Measurements from ENCODE around the gene HNRNPDL.

Gene HNRNPDL

DNA sequence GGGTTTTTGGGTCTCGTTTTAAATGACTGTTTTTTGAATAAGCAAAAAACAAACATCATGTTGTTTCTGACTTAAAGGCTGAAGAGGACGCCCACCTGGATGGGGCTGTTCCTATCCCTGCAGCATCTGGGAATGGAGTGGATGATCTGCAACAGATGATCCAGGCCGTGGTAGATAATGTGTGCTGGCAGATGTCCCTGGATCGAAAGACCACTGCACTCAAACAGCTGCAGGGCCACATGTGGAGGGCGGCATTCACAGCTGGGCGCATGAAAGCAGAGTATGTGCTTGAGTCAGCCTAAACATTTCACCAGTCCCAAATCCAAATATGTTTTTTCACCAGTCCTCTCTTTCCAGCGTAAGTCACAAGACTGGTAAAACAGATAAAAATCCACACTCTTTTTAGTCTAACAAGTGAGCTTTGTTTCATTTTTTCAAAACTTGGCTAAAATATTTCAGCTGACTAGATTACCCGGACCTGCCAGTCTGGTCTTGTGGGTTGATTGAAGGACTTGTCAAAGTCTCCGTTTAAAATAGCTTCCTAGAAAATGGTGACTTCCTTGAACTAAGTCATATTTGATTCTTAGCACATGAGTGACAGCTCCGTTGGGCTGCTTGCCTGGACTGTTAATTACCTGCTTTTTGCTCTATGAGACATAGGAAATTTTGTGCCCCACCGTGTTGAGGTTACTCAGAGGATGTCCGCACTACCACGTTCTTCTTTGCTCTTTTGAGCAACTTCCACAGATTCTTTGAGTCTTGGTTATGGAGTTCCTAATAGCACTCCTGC lies 20.9 kb upstream of the HNRNPDL start:
- in situ Hi-C loops (cut with MboI; ENCODE audit: low sequenced_read_pairs, unreplicated experiment) = loop anchor here (25.0 kb wide), 1 partner anchor 561 kb away; the partner anchor contains the start of gene LIN54
- TF ChIP-seq, protein P1, sequence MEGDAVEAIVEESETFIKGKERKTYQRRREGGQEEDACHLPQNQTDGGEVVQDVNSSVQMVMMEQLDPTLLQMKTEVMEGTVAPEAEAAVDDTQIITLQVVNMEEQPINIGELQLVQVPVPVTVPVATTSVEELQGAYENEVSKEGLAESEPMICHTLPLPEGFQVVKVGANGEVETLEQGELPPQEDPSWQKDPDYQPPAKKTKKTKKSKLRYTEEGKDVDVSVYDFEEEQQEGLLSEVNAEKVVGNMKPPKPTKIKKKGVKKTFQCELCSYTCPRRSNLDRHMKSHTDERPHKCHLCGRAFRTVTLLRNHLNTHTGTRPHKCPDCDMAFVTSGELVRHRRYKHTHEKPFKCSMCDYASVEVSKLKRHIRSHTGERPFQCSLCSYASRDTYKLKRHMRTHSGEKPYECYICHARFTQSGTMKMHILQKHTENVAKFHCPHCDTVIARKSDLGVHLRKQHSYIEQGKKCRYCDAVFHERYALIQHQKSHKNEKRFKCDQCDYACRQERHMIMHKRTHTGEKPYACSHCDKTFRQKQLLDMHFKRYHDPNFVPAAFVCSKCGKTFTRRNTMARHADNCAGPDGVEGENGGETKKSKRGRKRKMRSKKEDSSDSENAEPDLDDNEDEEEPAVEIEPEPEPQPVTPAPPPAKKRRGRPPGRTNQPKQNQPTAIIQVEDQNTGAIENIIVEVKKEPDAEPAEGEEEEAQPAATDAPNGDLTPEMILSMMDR (IDR thresholded peaks at IDR 0.05; ENCODE audit: borderline replicate concordance, control extremely low read depth, extremely low read depth, insufficient read depth, missing control alignments) = no peak
- DNase-seq (ENCODE audit: low spot score) = no peak

DNA sequence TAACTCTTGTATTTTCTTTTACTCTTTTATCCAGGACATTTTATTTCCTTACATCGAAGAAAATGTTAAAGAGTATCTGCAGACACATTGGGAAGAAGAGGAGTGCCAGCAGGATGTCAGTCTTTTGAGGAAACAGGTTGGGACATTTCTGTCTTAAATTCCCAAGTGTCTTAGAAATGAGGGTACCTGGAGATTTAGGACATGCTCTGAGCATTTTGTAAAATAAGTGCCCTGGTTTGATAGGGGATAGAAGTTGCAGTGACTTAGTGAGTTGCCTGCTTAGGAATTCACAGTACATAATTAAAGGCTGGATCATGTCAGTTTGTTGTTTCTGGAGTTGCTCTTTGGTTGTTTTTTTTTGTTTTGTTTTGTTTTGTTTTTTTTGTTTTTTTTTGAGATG lies 17.6 kb upstream of the HNRNPDL start:
- no peak for DNase-seq (ENCODE audit: low spot score)
- TF ChIP-seq, protein P1 (IDR thresholded peaks at IDR 0.05; ENCODE audit: borderline replicate concordance, control extremely low read depth, extremely low read depth, insufficient read depth, missing control alignments) = no peak
- in situ Hi-C loops (cut with MboI; ENCODE audit: low sequenced_read_pairs, unreplicated experiment) = no loop called here

DNA sequence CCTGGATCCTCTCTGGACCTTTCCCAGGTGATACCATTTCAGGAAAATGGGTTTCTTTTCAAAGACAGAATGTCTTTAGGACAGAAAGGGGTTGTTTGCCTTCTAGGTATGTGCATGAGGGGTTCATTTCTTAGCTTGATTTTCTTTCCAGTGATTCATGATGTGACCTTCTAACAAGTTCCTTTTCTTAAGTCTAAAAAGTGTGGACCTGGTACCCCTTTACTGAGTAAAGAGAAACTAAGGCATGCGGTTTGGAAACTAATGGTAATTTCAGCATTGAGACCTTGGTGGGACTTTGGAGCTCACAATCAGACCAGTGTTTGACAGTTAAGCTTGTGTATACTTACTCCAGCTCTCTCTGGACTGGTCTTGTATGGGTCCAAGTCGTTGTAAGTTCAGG lies 8.8 kb upstream of the HNRNPDL start:
- DNase-seq (ENCODE audit: low spot score) = no peak
- TF ChIP-seq, protein P1 (IDR thresholded peaks at IDR 0.05; ENCODE audit: borderline replicate concordance, control extremely low read depth, extremely low read depth, insufficient read depth, missing control alignments) = no peak
- in situ Hi-C loops (cut with MboI; ENCODE audit: low sequenced_read_pairs, unreplicated experiment) = no loop called here

DNA sequence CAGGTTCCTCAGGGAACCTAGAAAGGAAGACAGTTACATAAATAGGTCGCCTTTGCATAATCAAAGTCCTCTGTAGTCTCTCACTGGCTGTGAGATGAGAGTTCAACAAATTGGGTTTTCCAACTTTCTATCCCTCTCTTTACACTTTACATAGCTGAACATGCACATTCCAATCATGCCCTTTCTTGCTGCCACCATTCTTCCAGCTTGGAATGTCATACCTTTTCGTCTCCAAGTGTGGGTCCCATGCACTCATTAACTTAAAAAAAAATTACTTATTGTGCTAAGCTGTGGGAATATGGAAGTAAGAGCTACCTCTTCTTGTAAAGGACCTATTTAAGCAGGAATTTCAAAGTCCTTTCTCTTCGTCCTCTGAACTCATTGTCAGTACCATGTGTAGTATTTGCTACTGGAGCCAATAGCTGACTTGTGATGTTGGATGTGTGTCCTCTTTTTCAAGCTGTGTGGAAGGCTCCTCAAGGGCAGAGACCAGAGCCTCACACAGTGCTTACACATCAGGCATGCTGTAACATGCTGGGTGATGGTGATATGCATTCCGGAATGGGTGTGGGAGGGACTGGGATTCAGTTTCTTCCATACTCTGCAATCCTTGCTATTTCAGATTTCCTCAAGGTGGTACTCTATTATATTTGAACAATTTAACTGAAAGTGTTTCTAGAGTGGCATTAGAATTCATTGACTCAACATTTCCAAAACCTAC lies 7.2 kb upstream of the HNRNPDL start:
- TF ChIP-seq, protein P1 (IDR thresholded peaks at IDR 0.05; ENCODE audit: borderline replicate concordance, control extremely low read depth, extremely low read depth, insufficient read depth, missing control alignments) = peak; percentile 0
- in situ Hi-C loops (cut with MboI; ENCODE audit: low sequenced_read_pairs, unreplicated experiment) = no loop called here
- DNase-seq (ENCODE audit: low spot score) = no peak

GRCh38 chr4:82436780-82437179 lies 6.5 kb upstream of the HNRNPDL start:
- in situ Hi-C loops (cut with MboI; ENCODE audit: low sequenced_read_pairs, unreplicated experiment) = no loop called here
- TF ChIP-seq, protein P1 (IDR thresholded peaks at IDR 0.05; ENCODE audit: borderline replicate concordance, control extremely low read depth, extremely low read depth, insufficient read depth, missing control alignments) = no peak
- DNase-seq (ENCODE audit: low spot score) = no peak

GRCh38 chr4:82436130-82436529 lies 5.9 kb upstream of the HNRNPDL start:
- in situ Hi-C loops (cut with MboI; ENCODE audit: low sequenced_read_pairs, unreplicated experiment) = no loop called here
- TF ChIP-seq, protein P1 (IDR thresholded peaks at IDR 0.05; ENCODE audit: borderline replicate concordance, control extremely low read depth, extremely low read depth, insufficient read depth, missing control alignments) = no peak
- DNase-seq (ENCODE audit: low spot score) = no peak

All from GM13976 (cell line).